Stimulated activated CD8-positive, alpha-beta memory T cell treated with anti-CD3 and anti-CD28 coated beads, Interleukin-7, amount 100 ng/mL, for 48 hours (primary cell): ENCODE results near the gene UQCC3.
A peak's percentile ranks its signal among the peaks of the same experiment; 100 is the strongest.
"Not testable (repeated sequence)": the region's sequence is repeated elsewhere in the genome, so short reads cannot be mapped to it uniquely, and the experiment has no call there.

Experiments
- DNase-seq, 2 donors: peaks; one replicate each; pipeline ENCODE4 v3.0.0-alpha.2; 2020; ENCODE audit warnings: low read depth in 1 of 2; ENCODE audit errors: extremely low read depth in 1 of 2

UQCC3 gene

DNA sequence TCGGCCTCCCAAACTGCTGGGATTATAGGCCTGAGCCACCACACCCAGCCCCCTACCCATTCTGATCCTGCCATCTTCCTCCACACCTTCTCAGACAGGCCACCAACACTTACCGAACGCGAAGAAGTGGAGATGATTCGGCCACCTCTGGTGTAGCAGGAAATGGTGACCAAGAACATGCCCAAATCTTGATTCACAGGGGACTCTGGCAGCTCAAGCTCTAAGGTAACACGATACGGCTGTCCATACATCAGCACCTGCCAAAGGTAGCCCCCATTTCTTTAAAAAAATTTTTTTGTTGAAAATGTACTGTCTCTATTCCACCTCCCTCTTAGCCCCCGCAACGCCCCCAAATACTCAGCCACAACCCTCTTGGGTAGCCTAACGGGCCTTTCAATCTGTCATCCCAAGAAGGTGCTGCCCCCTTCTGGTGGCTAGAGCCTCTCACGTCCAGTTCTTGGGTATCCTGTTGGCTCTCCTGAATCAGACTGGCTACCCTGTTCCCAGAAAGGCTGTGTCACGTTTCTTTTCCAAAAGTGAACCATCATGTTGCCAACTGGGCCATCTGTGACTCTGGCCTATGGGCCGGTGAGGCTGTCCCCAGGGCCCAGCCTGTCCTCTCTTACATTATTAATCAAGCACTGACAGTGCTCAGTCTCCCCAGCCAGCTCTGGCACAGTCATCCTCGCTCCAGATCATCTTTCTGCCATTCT is 23.1 kb downstream of the UQCC3 start:
- DNase-seq = peak in 1 of 2 donors; percentile 63

DNA sequence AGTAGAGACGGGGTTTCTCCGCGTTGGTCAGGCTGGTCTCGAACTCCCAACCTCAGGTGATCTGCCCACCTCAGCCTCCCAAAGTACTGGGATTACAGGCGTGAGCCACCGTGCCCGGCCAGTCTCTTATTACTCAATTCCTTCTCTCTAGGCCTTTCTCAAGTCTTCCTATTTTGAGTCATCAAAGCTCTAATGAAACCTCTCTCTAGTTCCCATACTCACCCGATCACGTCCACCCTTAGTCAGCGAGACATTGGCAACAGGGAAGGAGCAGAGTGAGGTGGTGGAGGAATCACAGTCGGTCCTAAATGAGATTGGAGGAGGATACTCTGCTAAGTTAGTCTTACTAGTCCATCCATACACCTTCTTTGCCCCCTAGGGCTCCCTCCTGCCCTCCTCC is 30.8 kb downstream of the UQCC3 start:
- DNase-seq = no peak

DNA sequence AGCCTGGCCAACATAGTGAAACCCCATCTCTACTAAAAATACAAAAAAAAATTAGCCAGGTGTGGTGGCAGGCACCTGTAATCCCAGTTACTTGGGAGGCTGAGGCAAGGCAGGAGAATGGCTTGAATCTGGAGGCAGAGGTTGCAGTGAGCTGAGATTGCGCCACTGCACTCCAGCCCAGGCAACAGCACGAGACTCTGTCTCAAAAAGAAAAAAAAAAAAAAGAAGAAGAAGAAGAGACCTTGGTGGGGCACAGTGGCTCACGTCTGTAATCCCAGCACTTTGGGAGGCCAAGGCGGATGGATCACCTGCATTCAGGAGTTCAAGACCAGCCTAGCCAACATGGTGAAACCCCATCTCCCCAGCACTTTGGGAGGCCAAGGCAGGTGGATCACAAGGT is 32.4 kb downstream of the UQCC3 start:
- not testable (repeated sequence) for DNase-seq

DNA sequence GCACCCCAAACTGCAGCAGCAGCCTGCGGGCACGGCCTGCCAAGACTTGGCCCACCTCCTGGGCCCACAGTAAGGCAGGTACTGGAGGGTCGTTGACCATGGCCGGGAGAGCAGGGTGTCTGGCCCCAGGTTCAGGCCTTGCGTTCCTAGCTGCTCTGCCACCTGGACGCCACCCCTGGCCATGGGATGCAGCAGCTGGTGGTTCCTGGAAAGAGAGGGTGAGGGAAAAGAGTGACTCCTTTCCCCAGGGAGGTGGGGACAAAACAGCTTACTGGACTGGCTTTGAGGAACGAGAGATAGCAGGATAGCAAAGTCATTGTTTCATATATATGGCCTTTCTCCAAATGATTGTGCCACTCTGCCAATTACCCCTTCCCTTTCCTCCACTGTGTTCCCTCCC is 33.9 kb downstream of the UQCC3 start:
- DNase-seq = no peak

DNA sequence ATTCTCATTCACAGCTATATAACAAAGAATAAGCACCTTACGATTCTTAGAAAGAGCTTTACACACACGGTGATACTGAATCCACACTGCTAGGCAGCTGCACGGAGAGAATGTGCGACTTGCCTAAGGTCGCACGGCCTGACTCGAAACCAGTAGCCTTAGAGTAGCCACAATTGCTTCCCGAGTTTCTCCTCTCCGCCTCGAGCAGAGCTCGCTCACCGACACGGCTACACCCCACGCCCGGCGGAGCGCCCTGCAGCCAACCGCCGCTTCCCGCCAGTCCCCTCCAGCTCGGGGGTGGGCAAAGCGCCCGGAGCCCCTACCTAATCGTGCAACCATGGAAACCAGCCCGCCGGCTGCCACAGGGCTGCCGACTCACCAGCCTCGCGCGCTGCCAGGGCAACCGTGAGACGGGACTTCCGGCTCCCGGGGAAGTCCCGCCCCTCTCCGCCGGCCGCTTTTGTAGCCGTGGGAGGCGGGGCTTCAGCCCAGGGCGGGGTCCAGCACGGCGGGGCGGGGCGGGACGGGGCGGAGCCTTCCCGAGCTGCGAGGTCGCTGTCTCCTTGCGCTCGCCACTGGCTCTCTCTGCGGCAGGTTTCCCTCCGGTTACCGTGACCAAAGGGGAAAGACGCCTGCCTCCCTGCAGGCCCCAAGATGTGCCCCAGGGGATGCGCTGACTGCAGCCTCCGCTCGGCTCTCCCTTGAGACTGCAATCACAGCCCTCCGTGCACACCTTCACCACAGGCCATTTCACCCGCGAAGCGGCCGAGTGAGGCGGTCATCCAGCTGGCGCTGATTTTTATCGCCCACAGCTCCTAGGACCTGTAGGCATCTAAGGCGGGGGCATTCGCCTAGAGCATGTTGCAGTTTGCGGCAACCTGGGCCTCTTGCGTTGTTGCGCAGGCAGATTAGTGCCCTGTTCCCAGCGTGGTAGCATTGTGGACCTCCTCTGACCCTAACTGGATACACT is 34.7 kb downstream of the UQCC3 start:
- peak; percentile 90 to 91 for DNase-seq

DNA sequence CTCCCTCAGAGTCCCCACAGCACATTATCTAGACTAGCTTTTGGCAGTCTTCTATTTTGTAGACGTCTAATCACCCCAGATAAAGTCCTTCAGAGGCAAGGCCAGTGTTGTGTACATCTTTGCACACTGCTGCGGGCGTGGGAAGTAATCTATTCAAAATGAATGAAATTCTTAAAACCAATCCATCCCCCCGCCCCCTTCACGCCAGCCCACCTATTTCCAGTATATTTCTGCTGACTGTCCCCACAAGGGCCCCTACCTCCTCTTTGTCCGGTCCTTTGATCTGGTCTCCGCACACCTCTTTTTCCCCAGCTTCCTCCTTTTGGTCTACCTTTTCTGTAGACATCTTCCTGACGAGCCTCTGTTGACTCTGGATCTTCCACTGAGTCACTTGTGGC is 35.4 kb downstream of the UQCC3 start:
- DNase-seq = no peak

DNA sequence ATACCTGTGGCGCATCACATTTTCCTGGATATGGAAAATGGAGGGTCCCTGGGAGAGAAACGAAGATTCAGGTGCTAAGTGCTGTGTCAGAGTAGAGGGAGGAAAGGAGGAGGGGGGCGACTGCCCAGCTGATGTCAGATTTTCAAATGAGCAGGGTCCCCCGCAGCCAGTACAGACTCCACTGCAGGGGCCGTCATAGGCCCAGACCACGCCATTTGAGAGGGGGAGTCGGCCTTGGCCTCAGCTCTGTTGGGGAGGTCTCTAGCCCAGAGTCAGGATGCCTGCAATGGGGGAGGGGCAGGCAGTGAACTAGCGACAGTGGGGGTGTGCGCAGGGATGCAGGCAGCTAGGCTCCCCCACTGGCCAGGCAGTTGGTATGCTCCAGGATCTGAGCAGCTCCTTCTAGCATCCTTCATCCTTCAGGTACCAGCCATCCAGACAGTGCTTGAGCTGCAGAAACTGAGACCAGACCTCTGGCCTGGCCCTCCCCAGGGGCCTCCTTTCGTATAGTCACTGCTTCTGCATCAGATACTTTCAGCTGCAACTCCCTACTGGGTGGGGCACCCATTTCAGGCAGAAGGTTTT is 35.9 kb downstream of the UQCC3 start, which contains the start of the genes BSCL2 and GNG3:
BSCL2 (minus strand) TSS at position 148 of the 585 bp plus-strand sequence. CDS start 229 bp downstream, outside the sequence.
GNG3 (plus strand) TSS at position 400 of the 585 bp plus-strand sequence. CDS start 620 bp downstream, outside the sequence.
- DNase-seq = no peak

DNA sequence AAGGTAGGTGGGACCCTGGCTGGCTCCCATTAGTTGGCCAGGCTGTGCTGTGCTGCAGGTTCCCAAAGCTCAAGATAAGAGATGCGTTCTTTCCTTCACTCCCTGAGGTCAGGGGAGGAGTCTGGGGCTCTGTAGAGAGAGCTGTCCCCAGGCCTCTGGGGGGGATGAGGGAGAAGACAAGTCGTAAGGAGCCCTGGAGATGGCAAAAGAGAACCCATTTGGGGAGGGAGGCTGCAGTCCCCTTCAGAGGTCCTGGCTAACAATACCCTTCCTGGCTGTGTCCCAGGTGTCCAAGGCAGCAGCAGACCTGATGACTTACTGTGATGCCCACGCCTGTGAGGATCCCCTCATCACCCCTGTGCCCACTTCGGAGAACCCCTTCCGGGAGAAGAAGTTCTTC is 36.9 kb downstream of the UQCC3 start:
- no peak for DNase-seq

DNA sequence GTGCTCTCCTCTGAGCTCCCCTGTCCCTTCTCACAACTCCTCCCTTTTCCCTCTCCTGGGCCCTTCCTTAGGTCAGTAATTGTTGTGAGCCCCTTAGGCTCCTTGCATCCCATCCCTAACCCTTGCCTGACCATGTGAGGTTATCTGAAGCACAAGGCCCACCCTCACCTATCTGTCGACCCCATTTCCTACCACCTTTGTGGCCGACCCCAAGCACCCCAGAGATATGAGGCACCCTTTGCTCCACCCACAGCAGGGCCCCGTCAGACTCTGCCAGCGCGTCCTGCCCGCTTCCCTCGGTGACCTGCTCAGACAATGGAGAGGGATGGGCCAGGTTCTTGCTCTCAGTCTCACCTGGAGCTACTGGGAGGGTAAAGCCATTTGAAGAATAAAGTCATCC is 37.3 kb downstream of the UQCC3 start:
- peak in 1 of 2 donors; percentile 44 for DNase-seq

DNA sequence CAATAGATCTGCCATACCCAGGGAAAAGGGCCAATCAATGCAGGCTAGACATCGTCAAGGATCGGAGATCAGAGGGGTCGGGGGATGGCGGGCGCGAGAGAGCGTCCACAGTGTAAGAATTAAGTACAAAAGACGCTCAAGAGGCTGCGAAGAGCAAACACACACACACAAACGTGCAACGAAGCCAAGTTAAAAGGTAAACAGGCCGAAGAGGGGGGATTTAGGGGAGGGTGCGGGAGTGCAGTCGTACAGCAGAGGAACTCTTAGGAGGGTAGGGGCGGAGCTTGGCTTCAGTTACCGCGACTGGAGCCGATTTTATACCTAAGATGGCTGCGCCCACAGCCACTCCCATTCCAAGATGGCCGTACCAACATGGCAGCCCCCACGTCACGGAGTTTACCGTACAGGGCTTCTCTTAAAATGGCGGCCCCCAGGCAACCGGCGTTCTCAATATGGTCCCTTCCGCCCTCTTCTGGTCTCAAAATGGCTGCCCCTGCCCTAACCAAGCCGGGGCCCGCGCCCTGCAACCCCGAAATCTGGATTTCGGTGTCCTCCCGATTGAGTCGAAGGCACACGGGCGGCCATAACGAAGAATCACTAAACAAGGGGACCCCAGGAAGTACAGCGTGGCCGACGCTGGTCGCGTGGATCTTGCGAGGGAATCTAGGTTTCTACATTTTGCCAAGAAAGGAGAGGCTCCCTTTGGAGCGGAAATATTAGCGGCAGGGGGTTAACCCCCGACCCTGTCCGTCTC is 38.0 kb downstream of the UQCC3 start:
- peak; percentile 82 to 95 for DNase-seq

DNA sequence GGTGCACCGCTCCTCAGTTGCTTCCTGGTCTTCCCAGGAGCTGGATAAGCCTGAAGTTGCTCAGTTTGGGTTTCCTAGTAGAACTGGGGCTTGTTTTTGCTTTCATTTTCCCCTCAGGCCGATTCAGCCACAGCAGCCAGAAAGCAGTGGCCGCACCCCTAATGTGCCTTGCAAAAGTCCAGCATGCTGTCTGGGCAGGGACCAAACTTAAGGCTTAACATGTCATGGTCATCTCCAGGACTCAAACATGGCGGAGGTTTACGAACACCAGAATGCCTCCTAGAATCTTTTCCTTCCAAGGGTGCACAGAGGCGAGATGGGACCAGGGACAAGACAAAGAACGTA is 38.5 kb downstream of the UQCC3 start:
- no peak for DNase-seq

DNA sequence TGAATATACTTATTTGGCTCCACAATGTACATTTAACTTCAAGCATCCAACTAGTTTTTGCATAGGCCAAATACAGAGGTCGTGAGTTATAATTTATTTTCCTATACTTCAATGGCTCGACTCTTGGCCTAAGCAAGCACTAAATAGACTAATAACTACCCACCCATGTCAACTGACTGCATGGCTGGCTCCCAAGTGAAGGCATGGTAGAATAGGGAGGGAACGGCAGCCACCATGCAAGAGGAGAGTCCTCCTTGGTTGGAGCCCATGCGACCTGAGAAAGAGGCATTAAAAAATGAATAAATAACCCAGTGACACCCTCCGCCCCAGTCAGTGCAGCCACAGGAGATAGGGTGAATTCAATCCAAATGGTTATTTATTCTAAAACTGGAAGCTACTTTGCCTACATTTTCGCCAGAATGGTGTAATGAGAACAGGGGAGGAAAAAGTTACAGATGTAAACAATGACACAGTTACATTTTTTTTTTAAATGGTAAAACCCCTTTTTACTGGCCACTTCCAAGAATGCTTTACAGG is 40.9 kb downstream of the UQCC3 start:
- DNase-seq = no peak

DNA sequence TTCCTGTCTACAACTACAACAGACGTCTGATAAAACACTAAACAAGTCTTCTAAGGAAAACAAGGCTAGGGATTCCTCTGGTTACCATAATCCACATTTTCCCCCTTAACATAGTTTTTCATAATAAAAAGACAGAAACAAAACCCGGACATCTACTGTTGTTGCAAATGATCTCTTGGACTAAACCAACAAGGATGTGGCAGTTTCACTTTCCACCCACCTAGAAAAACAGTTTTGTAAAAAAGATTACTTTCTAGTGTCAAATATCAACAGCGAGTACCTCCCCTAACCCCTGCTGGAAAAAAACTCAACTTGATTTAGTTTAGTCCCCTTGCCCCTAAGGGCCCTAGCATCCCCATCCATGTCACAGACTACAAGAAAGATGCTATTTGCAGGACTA is 41.4 kb downstream of the UQCC3 start:
- DNase-seq = no peak

DNA sequence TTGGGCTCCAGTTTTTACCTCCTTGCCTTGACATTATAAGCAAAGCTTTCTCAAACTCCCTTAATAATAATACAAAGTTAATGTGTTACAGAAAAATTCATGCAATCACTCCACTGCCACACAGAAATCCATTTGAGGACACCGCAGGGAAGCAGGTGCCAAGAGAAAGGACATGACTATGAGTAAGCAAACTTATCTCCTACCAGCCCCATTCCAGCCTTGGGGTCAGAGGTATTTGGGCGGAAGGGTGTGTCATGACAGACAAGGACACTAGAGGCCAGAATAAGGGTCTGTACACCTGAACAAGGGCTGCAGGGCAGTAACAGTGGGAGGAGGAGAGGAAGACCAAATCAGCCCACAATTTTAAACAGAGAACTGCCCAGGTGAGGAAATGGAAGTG is 41.9 kb downstream of the UQCC3 start:
- DNase-seq = no peak

DNA sequence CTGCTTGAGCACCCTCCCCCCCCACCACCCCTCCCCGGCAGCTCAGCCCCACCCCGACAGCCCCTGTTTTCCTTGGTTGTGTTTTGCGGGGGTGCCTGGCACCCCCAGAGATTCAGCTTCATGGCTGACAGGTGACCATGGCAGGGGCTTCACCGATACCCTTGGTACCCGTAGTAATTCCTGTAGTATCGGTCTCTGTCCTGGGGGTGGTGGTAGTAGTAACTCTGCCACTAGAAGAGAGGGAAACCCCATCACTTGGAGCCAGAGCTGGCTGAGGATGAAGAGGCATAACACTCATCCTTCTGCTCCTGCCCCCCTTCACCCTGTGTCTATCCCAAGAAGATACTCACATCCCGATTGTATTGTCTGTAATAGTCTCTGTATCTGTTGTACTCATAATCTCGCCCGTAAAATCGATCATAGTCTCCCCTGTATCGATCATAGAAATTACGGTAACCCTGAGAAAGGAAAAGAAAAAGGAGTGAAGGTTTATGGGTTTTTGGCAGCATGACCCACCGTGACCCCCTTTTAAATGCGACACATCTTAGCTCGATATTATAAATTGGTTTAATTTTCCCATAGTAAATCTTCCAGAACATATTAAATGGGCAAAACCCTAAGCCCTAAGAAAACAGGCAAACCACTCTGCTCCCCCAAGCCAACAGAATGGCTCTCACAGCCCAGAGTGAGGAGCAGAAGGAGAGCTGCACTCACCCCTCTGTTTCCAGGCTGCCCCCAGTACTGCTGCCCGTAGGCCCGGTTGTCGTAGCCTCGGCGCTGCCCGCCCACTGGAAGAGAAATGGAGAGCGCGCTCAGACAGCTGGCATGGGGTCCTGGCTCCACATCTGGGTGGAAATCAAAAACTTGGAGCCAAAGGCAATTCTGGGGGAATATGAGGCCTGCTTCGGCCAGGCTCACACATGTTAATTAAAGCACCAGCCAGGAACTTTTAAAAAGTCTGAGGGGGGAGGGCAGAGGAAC is 44.0 kb downstream of the UQCC3 start:
- DNase-seq = no peak

DNA sequence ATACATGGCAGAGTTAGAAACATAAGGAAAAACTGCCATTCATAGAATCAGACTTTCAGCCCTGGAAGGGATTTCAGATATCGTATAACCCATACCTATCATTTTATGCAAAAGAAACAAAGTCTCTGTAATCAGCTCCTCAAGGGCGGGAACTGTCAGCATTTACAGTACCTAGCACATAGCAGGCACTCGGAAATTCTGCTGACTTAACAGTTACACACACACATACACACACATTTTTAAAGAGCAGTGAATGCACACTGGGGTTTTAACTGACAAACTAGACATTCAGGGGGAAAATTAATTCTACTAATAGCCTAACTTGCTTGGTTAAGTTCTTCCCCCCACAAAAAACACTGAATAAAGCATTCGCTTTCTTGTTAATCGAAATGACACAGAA is 44.7 kb downstream of the UQCC3 start:
- DNase-seq = no peak

DNA sequence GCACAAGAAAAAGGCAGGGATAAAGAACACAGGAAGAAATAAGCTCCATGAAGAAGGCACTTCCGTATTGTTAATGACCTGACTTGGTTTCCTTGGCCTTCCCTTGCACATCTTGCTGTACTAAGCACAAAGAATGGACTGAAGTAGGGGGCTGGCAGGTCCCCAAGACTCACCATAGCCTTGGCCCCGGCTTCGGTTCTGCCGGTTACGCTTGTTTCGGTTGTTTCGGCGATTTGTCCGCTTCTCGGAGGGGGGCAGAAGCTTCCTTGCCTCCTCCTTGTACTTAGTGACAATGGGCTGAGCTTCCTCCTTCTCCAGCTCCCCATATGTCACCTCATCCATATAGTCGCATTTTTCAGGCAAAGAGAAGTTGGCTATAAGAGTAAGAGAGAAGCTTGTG is 45.3 kb downstream of the UQCC3 start:
- no peak for DNase-seq

DNA sequence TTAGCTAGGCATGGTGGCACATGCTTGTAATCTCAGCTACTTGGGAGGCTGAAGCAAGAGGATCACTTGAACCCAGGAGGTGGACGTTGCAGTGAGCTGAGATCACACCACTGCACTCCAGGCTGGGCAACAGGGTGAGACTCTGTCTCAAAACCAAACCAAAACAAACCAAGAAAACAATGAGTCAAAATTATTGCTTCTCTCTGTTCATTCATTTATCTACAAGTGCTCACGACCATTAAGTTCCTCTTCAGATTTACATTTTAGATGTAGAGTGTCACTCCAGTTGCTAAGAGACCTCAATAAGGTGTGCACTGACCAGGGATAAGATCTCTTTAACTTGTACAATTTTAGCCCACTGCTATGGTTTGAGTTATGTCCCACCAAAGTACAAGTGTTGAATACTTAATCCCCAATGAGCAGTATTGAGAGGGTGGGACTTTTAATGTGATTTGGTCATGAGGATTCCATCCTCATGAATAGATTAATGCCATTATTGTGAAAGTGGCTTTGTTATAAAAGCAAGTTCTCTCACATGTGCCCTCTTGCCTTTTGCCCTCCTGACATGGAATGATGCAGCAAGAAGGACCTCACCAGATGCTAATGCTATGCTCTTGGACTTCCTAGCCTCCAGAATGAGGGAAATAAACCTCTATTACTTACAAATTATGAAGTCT is 48.0 kb downstream of the UQCC3 start:
- no peak for DNase-seq

DNA sequence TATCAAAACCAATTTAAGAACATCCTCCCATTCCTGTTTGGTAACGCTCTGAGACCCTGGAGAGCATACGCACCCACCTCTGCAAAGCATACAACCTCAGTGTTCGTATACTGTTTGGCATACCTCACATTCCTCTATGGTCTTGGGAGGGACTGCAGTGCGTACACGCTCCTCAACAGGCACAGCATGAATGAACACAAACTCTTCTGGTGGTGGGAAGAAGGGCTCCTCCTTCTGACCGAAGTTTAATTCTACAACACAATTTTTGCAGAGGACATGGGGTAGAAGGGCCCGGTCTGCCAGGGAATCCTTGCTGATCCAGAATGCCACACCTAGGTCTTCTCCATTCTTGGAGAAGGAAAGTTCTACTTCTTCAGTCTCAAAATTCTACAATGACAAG is 50.5 kb downstream of the UQCC3 start:
- no peak for DNase-seq
